ENCODE measurements around the gene C19orf18.

C19orf18 gene

GRCh38 chr19:57949702-57950101, 24.6 kb downstream of the C19orf18 start:
- DNase-seq (ENCODE audit: low read depth): no peak
- no peak for TF ChIP-seq CTCF (IDR thresholded peaks at IDR 0.05; ENCODE audit: control insufficient read depth, insufficient read depth, low read depth, low read length, missing control alignments)
- no peak overlapping the region for H3K4me3 ChIP-seq (ENCODE audit: control insufficient read depth, low read depth, low read length)

GRCh38 chr19:57949296-57949695, 25.0 kb downstream of the C19orf18 start:
- H3K4me3 ChIP-seq (ENCODE audit: control insufficient read depth, low read depth, low read length): no peak overlapping the region
- TF ChIP-seq CTCF (IDR thresholded peaks at IDR 0.05; ENCODE audit: control insufficient read depth, insufficient read depth, low read depth, low read length, missing control alignments): no peak
- DNase-seq (ENCODE audit: low read depth): no peak

- peak; percentile 70 for DNase-seq (ENCODE audit: low read depth)
These were observed 26.8 kb downstream of the C19orf18 start, which contains the start of gene ZNF256 for GRCh38 chr19:57947419-57948134. Gene ZNF256, minus strand, starts transcription at chr19:57947706. Its CDS starts 232 bp downstream, at chr19:57947474.

GRCh38 chr19:57947088-57947418, 27.3 kb downstream of the C19orf18 start:
- DNase-seq (ENCODE audit: low read depth): no peak
- TF ChIP-seq CTCF (IDR thresholded peaks at IDR 0.05; ENCODE audit: control insufficient read depth, insufficient read depth, low read depth, low read length, missing control alignments): no peak
- peak overlapping the region; percentile 98 for H3K4me3 ChIP-seq (ENCODE audit: control insufficient read depth, low read depth, low read length)

More at GRCh38 chr19:57947419-57948134, 26.8 kb downstream of the C19orf18 start, which contains the start of gene ZNF256:
- TF ChIP-seq CTCF (IDR thresholded peaks at IDR 0.05; ENCODE audit: control insufficient read depth, insufficient read depth, low read depth, low read length, missing control alignments): peak; percentile 65
- peak within 1 kb of the TSS; percentile 98 for H3K4me3 ChIP-seq (ENCODE audit: control insufficient read depth, low read depth, low read length)

- no peak for DNase-seq (ENCODE audit: low read depth)
- no peak for TF ChIP-seq CTCF (IDR thresholded peaks at IDR 0.05; ENCODE audit: control insufficient read depth, insufficient read depth, low read depth, low read length, missing control alignments)
- H3K4me3 ChIP-seq (ENCODE audit: control insufficient read depth, low read depth, low read length): peak overlapping the region; percentile 98
These were observed 28.0 kb downstream of the C19orf18 start for GRCh38 chr19:57946316-57946715.

GRCh38 chr19:57941593-57941992, 32.7 kb downstream of the C19orf18 start:
- DNase-seq (ENCODE audit: low read depth): no peak

More at GRCh38 chr19:57941593-57941992, 32.7 kb downstream of the C19orf18 start:
- no peak overlapping the region for H3K4me3 ChIP-seq (ENCODE audit: control insufficient read depth, low read depth, low read length)
- no peak for TF ChIP-seq CTCF (IDR thresholded peaks at IDR 0.05; ENCODE audit: control insufficient read depth, insufficient read depth, low read depth, low read length, missing control alignments)

Measured in AG09309 (cell line).